GM21723 (cell line): ENCODE data around the gene NR3C2.

Source experiments
- ATAC-seq: cut with Tn5 transposase; IDR thresholded peaks from one replicate; pipeline ENCODE4 v1.9.1; 2021; ENCODE audit warnings: mild to moderate bottlenecking, moderate library complexity; ENCODE audit not compliant: unreplicated experiment

Gene NR3C2

DNA sequence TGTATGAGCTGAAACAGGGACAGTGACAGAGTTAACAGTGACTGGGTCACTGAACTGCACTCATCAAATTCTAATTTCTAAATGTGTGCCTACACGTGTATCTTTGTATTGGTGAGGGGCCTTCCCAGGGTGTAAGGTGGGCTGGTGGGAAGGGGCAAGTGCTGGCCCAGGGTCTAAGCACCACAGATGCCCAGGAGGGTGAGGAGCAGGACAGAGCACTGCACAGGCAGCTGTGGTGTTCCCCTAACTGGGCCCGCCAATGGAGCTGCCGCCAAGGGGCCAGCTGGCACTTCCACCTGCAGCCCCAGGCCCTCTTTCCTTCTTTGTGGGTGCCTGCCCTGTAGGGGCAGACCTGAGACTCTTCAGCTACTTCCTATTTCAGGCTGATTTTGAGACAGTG lies 360.5 kb downstream of the NR3C2 start:
- ATAC-seq: no peak

DNA sequence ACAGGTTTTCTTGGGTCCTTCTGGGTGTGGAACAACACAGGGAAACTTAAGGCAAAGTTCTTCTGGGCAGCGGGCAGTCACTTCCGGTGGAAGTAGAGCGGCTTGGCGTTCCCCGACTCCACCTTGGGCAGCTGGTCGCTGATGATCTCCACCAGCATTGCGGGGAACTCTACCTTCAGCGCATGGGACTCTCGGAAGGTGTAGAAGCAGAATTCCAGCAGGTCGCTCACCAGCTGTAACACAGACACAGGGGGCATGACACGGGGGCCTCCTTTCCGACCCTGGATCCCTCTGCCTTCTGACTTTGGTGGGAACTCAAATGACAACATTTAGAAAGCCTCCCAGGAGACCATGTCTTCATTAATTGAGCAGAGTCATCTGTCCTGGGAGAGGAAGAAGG lies 360.9 kb downstream of the NR3C2 start:
- no peak for ATAC-seq

DNA sequence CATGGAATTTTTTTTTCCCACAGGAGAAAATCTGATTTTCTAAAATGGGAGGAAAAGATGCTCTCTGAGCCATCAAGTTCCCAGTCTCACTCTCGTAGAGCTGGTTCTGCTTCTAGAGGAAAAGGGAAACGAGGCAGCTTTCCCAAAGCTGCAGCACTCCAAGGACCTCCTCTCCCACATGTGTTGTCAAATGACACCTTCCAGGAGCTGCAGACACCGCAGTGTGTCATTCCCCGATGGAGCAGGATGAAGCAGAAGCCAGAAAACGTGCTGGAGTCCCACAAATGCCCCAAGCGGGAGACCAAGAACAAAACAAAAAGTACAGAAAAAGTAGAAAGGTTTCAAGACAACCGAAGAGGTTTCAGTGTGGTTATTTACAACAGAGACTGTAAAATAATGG lies 362.3 kb downstream of the NR3C2 start:
- ATAC-seq: no peak

DNA sequence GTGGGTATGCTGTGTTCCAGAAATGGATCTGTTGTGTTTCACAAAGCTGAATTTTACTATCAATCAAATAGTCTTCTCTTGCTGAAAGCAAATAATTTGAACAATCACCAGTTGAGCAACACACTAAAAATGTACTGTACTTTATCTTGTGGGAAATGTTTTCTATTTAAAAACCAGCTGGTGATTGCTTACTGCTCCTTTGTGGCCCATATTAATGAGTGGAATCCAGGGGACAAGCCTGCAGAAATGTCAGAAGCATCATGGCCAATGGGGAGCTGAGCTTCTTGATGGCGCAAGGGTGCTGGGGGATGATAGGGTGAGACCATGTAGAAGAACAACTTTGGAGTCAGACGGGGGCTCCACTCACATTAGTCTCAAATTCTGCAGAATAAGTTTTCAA lies 364.2 kb downstream of the NR3C2 start:
- no peak for ATAC-seq

DNA sequence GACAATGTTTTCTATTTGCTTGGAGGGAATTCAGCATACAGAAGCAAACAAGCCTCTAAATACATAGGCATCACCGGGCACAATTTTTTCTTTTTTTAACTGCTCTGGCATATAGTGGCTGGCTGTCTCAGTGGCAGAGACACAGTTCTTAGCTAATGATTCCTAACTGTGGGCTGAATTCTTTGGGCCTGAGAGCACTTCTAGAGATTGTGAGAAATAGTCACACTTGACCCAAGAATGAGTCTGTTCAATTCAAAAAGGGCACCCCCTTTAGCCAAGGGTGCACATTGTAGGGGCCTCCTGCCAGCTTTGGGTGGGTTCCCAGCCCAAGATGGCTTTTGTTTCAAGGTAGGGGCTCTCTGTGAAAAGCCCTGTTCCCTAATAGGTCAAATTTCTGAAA lies 364.6 kb downstream of the NR3C2 start:
- no peak for ATAC-seq

DNA sequence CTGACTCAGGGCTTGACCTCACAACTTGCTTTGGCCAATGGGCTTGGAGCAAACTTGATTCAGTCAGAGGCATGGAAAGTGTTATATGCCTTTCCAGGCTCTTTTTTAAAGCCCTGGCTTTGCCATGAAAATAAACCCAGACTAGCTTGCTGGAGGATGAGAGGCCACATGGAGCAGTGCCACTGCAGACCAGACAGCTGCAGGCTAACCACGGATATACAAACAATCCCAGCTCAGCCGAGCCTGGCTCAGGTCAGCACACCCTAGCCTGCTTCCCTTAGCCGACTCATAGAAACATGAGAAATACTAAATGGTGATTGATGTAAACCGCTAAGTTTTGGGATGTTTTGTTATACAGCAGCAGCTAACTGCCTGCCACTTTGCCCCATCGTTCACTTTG lies 365.2 kb downstream of the NR3C2 start:
- ATAC-seq: no peak

DNA sequence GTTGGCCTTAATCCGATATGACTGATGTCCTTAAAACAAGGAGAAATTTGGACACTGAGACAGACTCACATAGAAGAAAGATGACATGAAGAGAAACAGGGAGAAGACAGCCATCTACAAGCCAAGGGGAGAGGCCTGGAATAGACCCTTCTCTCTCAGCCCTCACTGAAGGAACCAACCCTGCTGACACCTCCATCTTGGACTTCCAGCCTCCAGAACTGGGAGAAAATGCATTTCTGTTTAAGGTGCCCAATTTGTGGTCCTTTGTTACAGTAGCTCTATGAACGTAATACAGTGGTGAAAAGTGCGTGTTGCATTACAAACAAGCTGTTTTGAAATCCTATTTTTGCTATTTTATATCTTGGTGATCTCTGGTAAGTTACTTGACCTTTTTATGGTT lies 366.8 kb downstream of the NR3C2 start:
- no peak for ATAC-seq

DNA sequence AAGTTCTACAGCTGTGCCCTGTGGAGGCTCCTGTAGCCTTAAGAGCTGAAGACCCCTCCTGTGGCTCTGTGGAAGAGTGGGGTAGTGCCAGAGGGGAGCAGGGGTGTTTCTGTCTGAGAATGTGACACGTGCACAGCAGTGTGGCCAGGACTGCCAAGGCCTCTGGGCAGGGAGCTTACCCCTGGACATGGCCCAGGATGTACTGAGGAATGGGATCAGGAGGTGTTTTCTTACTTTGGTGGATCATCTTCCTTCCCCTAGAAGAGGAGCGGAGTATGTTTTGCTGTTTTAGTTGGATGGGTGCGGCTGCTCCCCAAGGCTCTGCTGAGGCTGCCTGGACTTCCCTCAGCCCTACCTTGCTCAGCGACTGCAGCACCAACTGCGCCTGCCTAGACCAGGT lies 367.8 kb downstream of the NR3C2 start:
- no peak for ATAC-seq

DNA sequence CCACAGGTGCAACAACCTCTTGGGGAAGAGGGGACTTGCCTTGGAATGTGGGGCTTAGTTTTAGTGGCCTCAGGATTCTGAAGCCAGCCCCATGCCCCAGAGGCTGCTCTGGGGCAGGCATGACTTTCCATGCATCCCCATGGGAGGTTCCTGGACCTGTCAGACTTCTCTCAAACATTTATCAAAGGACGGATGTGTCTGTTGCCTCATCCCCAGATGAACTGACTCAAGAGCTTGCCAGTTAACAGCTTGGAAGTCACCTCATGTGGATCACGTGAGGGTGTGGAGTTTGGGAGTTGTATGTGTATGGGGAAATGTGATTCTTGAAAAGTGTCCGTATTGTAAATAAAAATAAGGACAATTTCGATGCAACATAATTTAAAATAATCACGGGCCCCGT lies 368.9 kb downstream of the NR3C2 start:
- ATAC-seq: no peak

DNA sequence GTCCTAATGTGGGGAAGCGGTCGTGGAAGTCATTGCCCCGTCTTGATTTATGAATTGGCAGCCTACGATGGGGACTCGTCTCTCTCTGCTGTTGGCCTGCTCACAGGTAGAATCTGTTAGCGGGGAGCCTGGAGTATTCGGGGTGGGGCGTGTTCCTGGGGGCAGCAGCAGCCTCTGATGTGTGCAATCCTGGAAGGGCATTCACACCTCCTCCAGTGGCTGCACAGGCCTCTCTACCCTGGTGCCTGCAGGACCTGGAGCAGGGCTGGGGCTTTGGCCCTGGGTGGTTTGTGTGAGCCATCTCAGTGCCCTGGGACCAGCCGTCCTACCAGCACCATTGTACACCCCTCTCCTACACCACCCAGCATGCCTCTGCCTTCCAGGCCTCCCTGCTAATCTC lies 369.4 kb downstream of the NR3C2 start:
- ATAC-seq: no peak

DNA sequence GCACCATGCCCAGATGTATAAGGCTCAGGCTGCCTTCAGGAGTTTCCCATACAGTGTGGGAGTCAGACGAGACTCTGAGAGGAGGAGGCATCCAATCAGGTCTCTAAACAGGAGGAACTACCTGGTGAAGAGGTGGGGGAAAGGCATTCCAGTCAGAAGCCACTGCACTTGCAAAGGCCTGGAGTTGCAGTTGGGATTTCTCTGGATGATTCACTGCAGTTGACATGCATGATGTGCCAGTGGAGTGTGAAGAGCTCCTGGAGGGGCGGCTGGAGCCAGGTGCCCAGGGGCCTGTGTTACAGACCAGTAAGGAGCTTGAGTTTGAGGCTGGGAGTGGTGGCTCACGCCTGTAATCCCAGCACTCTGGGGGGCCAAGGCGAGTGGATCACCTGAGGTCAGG lies 371.2 kb downstream of the NR3C2 start:
- no peak for ATAC-seq

DNA sequence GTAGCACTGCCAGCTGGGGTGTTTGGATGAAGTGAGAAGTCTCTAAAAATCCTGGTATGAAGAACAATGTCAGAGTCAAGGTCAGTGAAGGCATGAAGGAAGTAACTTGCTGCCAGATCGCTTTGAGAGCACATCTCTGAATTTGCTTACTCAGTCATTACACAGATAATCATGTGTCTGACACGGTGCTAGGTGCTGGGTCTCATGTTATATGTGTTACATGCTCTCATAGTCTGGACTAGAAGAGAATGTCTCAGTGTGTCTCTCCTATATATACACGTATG lies 372.4 kb downstream of the NR3C2 start:
- no peak for ATAC-seq

DNA sequence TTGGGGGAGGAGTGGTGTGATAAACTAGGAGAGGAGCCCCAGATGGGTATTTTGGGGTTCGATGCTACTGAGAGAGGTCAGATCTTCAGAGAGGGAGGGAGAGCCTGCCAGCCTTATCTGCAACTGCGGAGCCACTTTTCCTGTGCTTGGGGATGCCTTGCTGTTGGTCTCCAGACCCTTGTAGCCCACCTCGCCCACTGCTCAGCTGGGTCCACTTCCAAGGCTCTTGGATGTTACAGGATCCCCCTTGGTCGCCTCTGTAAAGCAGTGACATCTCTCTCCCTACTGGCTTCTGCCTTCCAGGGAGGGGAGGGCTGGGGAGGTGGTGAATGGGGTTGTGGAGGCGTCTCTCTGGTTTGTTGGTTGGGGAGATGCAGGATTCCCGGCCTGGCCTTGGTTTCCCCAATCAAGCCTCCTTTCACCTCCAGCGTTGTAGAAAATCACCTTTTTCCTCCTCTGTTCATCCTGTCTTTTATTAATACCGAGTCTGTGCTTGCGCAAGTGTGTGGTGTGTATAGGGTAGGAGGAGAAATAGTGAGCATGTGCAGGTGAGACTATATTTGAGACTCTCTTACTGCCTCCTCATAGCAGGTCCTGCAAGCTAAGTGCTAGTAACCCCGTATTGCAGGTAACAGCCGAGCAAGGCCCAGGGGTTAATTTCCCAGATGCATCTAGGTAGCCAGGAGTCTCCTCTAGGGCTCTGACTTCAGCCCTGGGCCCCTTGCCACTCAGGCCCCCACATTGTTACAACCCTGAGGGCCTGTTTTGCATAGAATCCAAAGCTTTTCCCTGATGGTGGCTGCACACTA lies 372.9 kb downstream of the NR3C2 start:
- ATAC-seq: no peak

DNA sequence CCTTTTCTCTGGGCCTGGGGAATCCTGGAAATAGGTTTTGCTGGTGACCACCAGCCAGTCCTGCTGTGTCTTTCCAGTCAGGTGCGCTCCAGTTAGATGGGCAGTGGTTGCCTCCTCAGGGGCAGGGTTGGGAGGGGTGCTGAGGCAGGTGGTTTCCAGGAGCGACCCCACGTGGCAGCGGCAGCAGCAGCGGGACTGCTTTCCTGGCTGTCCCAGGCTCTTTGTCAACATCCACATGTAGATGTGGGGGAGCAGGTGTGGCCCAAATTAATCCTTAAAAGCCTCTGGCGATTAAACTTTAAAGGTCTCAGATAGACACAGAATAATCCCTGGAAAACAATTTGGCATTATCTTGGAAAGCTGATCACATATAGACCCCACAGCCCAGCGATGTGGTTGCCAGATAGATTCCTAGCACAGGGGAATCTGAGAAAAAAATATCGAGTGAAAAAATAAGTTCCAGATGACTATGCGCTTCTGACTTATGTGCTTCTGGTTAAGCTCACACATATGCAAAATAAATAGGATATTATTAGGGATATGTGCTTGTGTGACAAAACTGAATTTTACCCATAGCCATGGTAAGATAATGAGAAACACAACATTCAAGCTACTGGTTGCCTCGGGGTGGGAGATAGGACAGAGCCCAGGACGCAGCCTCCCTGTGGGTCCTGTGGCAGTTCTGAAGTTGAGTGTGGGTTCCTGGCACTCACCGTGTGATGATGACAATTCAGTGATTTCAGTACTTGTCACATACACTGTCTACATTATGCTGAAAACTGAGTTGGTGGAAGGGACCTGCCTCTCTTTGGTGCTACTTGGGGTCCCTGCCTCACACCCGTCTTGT lies 373.9 kb downstream of the NR3C2 start:
- ATAC-seq: no peak

DNA sequence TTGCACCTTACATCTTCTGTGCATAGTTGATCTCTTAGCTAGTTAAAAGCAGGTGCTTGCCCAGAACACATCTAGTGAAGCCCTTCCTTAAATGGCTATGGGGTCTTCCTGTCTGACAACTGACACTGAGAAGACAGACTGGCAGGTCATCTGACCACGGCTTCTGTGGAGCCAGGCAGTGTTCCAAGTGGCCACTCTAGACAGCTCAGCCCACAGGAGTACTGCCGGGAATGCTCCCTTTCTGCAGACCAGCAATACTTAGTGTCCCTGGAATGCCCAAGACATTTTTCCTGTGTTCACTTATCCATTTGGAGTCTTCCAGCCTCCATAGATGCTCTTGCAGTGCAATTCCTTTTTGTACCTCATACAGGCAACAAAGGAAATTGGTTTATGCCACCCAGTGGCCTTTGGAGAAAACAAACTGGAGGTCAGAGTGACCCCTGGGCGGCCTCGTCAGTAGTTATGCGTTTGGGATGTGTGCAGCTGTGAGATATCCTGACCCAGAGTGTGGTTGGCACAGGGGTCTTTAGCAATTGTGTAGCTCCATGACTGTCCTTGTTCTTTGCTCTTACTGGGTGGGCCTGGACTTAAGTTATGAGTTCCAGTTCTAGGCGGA lies 374.8 kb downstream of the NR3C2 start:
- no peak for ATAC-seq

DNA sequence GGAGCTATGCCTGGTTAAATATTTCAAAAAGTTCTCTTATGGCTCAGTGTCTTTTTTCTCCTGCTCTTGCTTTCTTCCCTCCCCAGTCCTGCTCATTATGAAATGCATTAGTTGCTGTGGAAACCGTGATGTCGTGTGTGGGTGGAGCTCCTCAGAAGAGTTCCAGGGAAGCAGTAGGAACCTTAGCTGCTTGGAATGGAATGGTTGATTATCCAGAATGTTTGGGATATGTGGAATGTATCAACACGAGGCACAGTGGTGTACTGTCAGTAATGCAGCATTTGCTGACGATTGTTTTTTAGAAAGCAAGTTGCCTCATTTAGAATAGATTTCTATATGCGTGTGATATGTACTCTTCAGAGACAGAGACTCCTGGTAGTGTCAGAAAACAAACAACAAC lies 377.1 kb downstream of the NR3C2 start:
- no peak for ATAC-seq

DNA sequence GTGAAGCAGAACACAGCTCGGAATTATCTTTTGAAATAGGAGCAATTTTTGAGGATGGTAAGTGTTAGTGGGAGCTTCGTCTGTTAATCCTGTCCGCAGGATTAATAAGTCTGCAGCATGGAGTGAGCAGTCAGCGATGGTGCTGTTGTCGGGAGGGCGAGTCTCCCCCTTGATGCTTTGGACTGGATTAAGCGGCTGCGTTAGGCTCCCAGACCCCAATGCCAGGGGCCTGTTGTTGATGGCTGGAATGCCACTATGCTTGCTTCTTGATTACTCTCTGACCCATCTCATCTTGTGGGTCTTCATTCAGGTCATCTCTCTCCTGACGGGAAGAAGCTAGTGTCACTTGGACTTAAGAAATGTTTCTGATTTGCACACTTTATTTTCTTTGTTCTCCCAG lies 377.8 kb downstream of the NR3C2 start:
- ATAC-seq: no peak

DNA sequence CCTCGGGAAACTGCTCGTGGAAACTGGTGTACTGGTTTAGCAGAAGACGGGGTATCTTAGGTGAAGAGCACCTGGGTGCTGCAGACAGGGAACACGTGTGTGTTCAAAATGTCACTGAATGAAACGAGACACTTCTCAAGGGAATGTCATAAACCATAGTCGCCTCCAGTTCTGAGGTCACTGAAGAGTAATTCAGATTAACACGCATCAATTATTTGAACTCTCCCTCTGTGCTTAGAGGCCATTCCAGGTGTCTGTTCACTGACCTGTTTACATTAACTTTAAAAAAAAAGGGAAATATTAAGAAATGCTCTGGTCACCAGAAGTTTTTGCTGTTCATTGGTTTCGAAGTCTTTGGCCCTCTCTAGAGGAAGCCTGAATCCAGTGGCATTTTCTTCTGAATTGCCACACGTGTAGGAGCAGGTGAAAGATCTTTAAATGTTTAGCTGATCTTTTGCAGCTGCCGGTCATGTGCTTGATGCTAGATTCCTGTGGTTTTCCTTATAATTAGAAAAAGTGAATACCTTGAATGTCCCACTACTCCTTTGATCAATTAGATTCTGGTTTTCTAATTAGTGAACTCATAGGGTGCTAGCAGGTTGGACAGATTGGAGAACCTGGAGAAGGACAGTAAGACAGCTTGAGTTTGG lies 379.8 kb downstream of the NR3C2 start:
- ATAC-seq: no peak

DNA sequence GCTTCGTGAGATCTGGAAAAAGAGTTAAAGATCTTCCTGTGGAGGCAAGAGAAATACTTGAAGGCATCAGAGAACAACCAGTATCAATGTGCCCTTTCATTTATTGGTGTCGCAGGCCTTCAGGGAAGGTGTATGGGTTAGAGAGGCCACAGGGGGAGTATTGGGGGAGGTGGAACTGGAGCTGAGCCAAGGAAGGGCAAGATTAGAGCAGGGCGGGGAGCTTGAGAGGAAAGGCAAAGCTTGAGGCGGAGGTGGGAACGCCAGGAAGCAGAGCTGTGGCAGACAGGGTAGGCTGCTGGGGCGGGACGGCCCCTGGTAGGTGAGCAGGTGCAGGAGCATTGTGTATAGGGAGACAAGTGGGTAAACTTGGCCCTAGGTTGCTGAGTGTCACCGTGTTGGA lies 380.4 kb downstream of the NR3C2 start:
- ATAC-seq: no peak

DNA sequence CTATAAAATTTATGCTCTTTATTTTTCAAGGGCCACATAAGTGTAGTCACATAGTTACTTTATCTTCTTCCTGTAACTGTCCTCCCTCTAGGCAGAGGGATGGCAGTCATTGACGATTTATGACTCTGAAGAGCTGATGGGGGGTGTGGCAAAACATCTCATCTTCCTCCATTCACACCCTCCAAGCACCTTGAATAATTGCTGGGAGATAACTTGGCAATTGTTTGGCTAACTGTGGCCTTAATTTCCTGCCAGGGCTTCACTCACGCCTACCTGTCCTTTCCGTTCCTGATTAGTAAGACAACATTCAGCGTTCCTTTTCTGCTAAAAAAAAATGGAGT lies 381.1 kb downstream of the NR3C2 start:
- ATAC-seq: no peak

DNA sequence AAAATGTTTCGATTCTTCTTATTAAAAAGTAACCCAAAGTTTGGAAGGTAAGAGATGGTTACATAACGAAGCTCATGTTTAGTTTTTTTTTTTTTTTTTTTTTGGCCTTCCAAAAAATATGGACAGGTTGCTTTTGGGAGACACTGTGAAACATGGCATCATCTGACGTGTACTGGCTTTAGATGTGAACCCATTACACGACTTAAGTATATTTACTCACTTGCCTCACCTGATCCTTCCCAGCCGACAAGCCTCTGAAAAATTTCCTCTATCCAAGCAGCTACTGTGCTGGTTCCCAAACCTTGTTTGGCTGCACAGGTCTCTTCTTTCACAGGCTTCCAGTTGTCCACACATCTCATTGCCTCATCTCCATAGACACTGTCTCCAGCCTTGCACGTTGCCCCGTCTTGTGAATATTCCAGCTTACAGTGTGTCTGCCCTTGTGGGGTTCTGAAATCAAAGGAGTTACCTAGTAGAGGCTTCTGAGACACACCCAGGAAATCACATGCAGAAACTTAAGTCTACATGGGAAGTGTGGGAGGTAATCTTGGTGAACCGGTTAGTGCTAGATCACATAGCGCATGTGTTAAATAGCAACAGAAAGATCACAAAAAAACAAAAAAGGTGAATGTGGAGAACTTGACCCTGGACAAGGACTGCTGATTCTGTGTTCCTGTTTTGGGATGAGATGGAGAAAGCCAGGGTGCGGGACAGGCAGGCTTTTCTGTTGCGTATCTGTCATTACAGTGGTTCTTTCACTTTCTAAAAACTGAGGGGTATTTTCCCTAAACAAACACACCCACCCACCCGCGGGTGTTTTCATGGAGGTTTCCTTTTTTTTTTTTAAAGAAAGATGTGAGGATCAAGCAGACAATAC lies 381.7 kb downstream of the NR3C2 start:
- no peak for ATAC-seq
